Mucosa of descending colon (tissue), 3 donors: ENCODE measurements around the gene RGS17. TPM values are rescaled to one million over a fixed set of nuclear protein-coding genes. Genes with fewer than 3 reads are reported as not detected.

ENCODE experiments used
- ATAC-seq: fragments of 200-7000 bp; cut with Tn5 transposase; one replicate; pipeline ENCODE4 v1.9.1; 2020; ENCODE audit warnings: mild to moderate bottlenecking, moderate library complexity
- DNase-seq, 3 donors: peaks; one replicate each; pipeline ENCODE4 v3.0.0-alpha.2; 2020
- H3K36me3 ChIP-seq: fragments of 200-600 bp; one replicate; pipeline ENCODE4 v1.8.0; 2021; ENCODE audit warnings: low read depth, mild to moderate bottlenecking
- H3K4me1 ChIP-seq: fragments of 200-600 bp; one replicate; pipeline ENCODE4 v1.8.0; 2021; ENCODE audit warnings: low read depth, mild to moderate bottlenecking
- H3K4me3 ChIP-seq: fragments of 200-600 bp; one replicate; pipeline ENCODE4 v1.8.0; 2021; ENCODE audit warnings: mild to moderate bottlenecking
- H3K9me3 ChIP-seq: fragments of 200-600 bp; one replicate; pipeline ENCODE4 v1.8.0; 2021; ENCODE audit warnings: mild to moderate bottlenecking
- CTCF ChIP-seq: fragments of 200-600 bp; IDR thresholded peaks from one replicate; pipeline ENCODE4 v1.8.0; 2022; ENCODE audit warnings: antibody characterized with exemption, mild to moderate bottlenecking
- intact Hi-C, 2 donors: fragments of 100-400 bp; cut with DNase I in 1 of 2; cut with micrococcal nuclease in 1 of 2; formaldehyde crosslinking; loops; one replicate each; pipeline versions ENCODE4 v1.11.0 to v1.11.1; 2022; cut with DNase I, micrococcal nuclease
- total RNA-seq, 3 donors: library from RNA; stranded (reverse); fragmentation: NEBNext Ultra II Directional in 2 of 3; extraction: Animal tissue kit (Norgen Biotek cat#: 25700) in 2 of 3; gene quantifications; one replicate each; pipeline versions ENCODE4 v1.2.1 to v1.2.4, GENCODE V29; 2021 to 2023
- donor health status: DM: no; HTN: no; CAD: no; lungs with moderate emphysema.
- donor health status: DM: no; HTN: no; CAD: no.
- donor health status: DM: no; HTN: yes; CAD: no.

RGS17 gene
- total RNA-seq, 3 donors from 2014 or later = 0.28 to 0.43 (median 0.43) TPM

- intact Hi-C loops = no loop called here
- H3K4me1 ChIP-seq = no peaks in the 10 kb centered on the region
- no peaks in the 10 kb centered on the region for H3K9me3 ChIP-seq
- ATAC-seq (no peak), DNase-seq (no peak)
- no peak overlapping the region for H3K4me3 ChIP-seq
- no peak for TF ChIP-seq CTCF
- H3K36me3 ChIP-seq = no peaks in the 10 kb centered on the region
These were observed 171.7 kb downstream of the RGS17 start for GRCh38 chr6:152959333-152959732.

DNA sequence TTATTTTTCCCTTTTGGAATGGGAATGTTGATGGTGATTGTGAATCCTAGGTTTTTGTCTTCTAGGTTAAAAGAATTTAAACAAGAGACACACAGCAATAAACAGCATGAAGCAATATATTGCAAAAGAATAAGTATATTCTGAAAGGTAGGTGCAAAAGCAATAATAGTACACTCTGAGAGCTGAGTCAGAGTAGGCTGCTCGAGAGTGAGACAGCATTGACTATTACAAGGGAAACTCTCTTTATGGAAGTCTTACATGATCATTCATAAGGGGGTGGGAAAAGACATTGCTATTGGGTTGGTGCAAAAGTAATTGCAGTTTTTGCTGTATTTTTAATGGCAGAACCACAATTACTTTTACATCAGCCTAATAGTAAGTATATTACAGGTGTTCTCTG lies 173.3 kb downstream of the RGS17 start:
- no peaks in the 10 kb centered on the region for H3K9me3 ChIP-seq
- H3K4me1 ChIP-seq = no peaks in the 10 kb centered on the region
- ATAC-seq (no peak), DNase-seq (no peak)
- intact Hi-C loops = no loop called here
- no peak for TF ChIP-seq CTCF
- no peaks in the 10 kb centered on the region for H3K36me3 ChIP-seq
- no peak overlapping the region for H3K4me3 ChIP-seq

Other genes starting within 250 kb of the RGS17 start
- 1 to 10 TPM; 3.1 to 7.6 (median 5.5) TPM for gene FBXO5, start 148.2 kb downstream of the RGS17 start, total RNA-seq
- 10 to 100 TPM; 21.8 to 30.7 (median 22.2) TPM for gene MTRF1L, start 128.6 kb downstream of the RGS17 start, total RNA-seq